Measurements from ENCODE around the gene LRRK2. TPM values are rescaled to one million over a fixed set of nuclear protein-coding genes. Genes with fewer than 3 reads are reported as not detected.

LRRK2 gene
- total and polyA plus RNA-seq, 2 of the 13 experiments (the other 11 are each of a cell fraction or from before 2014, with no cell fraction given) = not detected

DNA sequence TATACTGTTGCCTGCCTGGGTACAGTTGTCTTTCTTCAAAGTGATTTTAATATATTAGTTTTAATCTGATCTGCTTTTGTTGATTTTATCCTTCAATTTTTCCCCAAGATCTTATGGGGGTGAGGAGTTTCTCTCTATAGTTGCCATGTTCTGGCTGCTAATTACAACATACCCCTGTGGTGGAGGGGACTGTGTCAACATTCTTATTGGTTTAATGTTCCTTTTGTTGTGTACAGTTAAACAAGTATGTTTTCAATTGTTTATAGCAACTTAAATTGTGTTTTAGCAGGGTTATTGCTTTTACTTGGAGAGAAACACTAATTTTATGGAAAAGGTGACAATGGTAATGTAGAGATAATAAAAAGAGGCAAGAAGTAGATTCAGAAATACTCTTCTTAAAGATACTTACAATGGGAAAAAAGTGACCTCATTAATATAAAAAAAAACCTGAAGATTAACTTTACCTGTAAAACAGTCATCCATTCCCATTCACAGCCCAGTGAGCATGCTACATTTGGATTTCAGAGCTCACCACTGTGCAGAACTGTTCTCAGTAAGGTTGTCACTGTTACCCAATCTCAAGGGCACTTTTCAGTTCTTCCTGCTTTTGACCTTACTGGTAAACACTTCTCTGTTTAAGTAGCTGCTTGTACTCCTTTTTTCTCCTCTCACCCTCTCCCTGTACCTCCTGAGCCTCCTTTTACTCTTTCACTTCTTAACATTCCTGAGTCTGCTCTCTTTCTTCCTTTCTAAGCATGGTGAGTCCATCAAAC, 8.1 kb upstream of the LRRK2 start:
- no peak for DNase-seq (ENCODE audit: low spot score)
- no TSS peak for BruUV-seq (replicated peaks)
- intact Hi-C loops (cut with micrococcal nuclease; ENCODE audit: unreplicated experiment) = no loop called here
- no peaks in the 10 kb centered on the region for H3K4me1 ChIP-seq (ENCODE audit: insufficient read depth, low read length)
- POLR2A ChIA-PET = no interaction called here
- H3K4me2 ChIP-seq (ENCODE audit: low read depth, low read length) = no peak overlapping the region
- H3K4me3 ChIP-seq (replicated peaks in 1 of 3; ENCODE audit: insufficient read depth in 1 of 3, low read depth in 2 of 3, low read length in 3 of 3) = no peak overlapping the region
- H3K36me3 ChIP-seq (replicated peaks in 1 of 2; ENCODE audit: control insufficient read depth in 1 of 2, insufficient read depth in 2 of 2, low read length in 2 of 2) = no peaks in the 10 kb centered on the region
- no peaks in the 10 kb centered on the region for H4K20me1 ChIP-seq (ENCODE audit: insufficient read depth, low read length)
- no peak for TF ChIP-seq GRHL1 (CRISPR knock-in tag; conservative IDR thresholded peaks at IDR 0.05)
- TF ChIP-seq, protein P1, sequence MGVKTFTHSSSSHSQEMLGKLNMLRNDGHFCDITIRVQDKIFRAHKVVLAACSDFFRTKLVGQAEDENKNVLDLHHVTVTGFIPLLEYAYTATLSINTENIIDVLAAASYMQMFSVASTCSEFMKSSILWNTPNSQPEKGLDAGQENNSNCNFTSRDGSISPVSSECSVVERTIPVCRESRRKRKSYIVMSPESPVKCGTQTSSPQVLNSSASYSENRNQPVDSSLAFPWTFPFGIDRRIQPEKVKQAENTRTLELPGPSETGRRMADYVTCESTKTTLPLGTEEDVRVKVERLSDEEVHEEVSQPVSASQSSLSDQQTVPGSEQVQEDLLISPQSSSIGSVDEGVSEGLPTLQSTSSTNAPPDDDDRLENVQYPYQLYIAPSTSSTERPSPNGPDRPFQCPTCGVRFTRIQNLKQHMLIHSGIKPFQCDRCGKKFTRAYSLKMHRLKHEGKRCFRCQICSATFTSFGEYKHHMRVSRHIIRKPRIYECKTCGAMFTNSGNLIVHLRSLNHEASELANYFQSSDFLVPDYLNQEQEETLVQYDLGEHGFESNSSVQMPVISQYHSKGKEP (CRISPR knock-in tag; IDR thresholded peaks at IDR 0.05) = no peak
- TF ChIP-seq GLMP (CRISPR knock-in tag; IDR thresholded peaks at IDR 0.05; ENCODE audit: borderline replicate concordance) = no peak
- TF ChIP-seq ATF3 (CRISPR knock-in tag; IDR thresholded peaks at IDR 0.05) = no peak
- TF ChIP-seq MTA1 (CRISPR knock-in tag; IDR thresholded peaks at IDR 0.05; ENCODE audit: borderline replicate concordance) = no peak
- no peak for TF ChIP-seq PTBP1 (IDR thresholded peaks at IDR 0.05; ENCODE audit: low read depth, low read length, poor library complexity, severe bottlenecking)
- TF ChIP-seq ZNF318 (CRISPR knock-in tag; IDR thresholded peaks at IDR 0.05) = no peak
- no peak for TF ChIP-seq CEBPB (IDR thresholded peaks at IDR 0.05; ENCODE audit: borderline replicate concordance, low read depth, low read length)
- no peak for TF ChIP-seq ZNF207 (IDR thresholded peaks at IDR 0.05; ENCODE audit: borderline replicate concordance)
- FAIRE-seq = no peak
- CTCF ChIA-PET (ENCODE audit: low intra/inter-chr PET ratio, low total read pairs) = no interaction called here
- no peak overlapping the region for H3K9ac ChIP-seq (ENCODE audit: insufficient read depth, low read depth, low read length)
- in situ Hi-C loops (cut with HindIII; ENCODE audit: extremely low pct_ligation_motif_present, low pct_unique_long_range_greater_than_20kb) = no loop called here
- H3K27me3 ChIP-seq (ENCODE audit: control insufficient read depth in 1 of 2, insufficient read depth in 2 of 2, low read length in 2 of 2) = no peaks in the 10 kb centered on the region
- H3K27ac ChIP-seq (ENCODE audit: extremely low read length, insufficient read depth, low read length) = no peak overlapping the region
- H3K9me3 ChIP-seq (ENCODE audit: low read length) = no peaks in the 10 kb centered on the region
- no peak overlapping the region for H2AFZ ChIP-seq (ENCODE audit: low read length)
- no peak for ATAC-seq
- H3K79me2 ChIP-seq (ENCODE audit: insufficient read depth, low read length) = no peaks in the 10 kb centered on the region
